GM23338 (cell line): ENCODE data around the gene COMMD7. TPM values are rescaled to one million over a fixed set of nuclear protein-coding genes. Genes with fewer than 3 reads are reported as not detected.

Experiments
- CREB1 ChIP-seq: fragments of 250-450 bp; sonication (Bioruptor Pico); IDR thresholded peaks from 2 replicates; pipeline ENCODE4 v1.5.0; 2020; ENCODE audit warnings: low read depth, mild to moderate bottlenecking, moderate library complexity
- CTCF ChIP-seq, 2 experiments: fragments of 200-600 bp in 1 of 2; sonication (generic) in 1 of 2; conservative IDR thresholded peaks; 2 replicates each; pipeline versions ENCODE4 v1.5.1 to v1.6.1; 2016 to 2017; ENCODE audit warnings: antibody characterized with exemption in 2 of 2, low read depth in 2 of 2, mild to moderate bottlenecking in 2 of 2, moderate library complexity in 1 of 2
- JUNB ChIP-seq: IDR thresholded peaks from one replicate; pipeline ENCODE4 v1.6.1; 2016; ENCODE audit warnings: antibody characterized with exemption; ENCODE audit not compliant: unreplicated experiment
- NANOG ChIP-seq: IDR thresholded peaks from 2 replicates; pipeline ENCODE4 v1.6.1; 2016; ENCODE audit warnings: antibody characterized with exemption, borderline replicate concordance
- POLR2AphosphoS5 ChIP-seq: IDR thresholded peaks from 2 replicates; pipeline ENCODE4 v1.6.1; 2016; ENCODE audit warnings: antibody characterized with exemption, low read depth
- REST ChIP-seq: IDR thresholded peaks from one replicate; pipeline ENCODE4 v1.6.1; 2018; ENCODE audit warnings: antibody characterized with exemption; ENCODE audit not compliant: unreplicated experiment
- ZNF114 ChIP-seq: fragments of 250-450 bp; sonication (Bioruptor Pico); IDR thresholded peaks from 2 replicates; pipeline ENCODE4 v1.5.0; 2020; ENCODE audit warnings: mild to moderate bottlenecking, moderate library complexity
- ZNF331 ChIP-seq: fragments of 250-450 bp; sonication (Bioruptor Pico); IDR thresholded peaks from 2 replicates; pipeline ENCODE4 v1.5.0; 2020; ENCODE audit warnings: low read depth, mild to moderate bottlenecking, moderate library complexity
- ZNF462 ChIP-seq: fragments of 250-450 bp; sonication (Bioruptor Pico); IDR thresholded peaks from 2 replicates; pipeline ENCODE4 v1.5.0; 2020; ENCODE audit warnings: mild to moderate bottlenecking, moderate library complexity
- polyA plus RNA-seq: library from polyadenylated mRNA; unstranded; fragments of >200 nt; fragmentation: Nextera tagmentation; extraction: Ambion mirVana; gene quantifications from 2 replicates; pipeline ENCODE4 v1.2.1, GENCODE V29; 2016
- total RNA-seq: library from RNA; depleted of rRNA; stranded (reverse); fragments of >200 nt; shearing (Covaris generic); gene quantifications from 2 replicates; pipeline ENCODE4 v1.2.3, GENCODE V29; 2014

The COMMD7 gene
- total and polyA plus RNA-seq, 2 experiments from 2014 or later: 67.3 to 86.4 TPM

GRCh38 chr20:32706486-32706885 lies 36.8 kb downstream of the COMMD7 start (continued):
- TF ChIP-seq ZNF462 (CRISPR knock-in tag) (no peak), ZNF331 (CRISPR knock-in tag) (no peak), JUNB (no peak), REST (no peak), ZNF114 (CRISPR knock-in tag) (no peak), NANOG (no peak), CREB1 (CRISPR knock-in tag) (no peak), CTCF (conservative IDR thresholded peaks at IDR 0.05; ENCODE audit: low read depth in 2 of 2) (no peak), POLR2AphosphoS5 (no peak)
